Fibroblast of mammary gland (primary cell): ENCODE results near the gene PLA2G2C.
A peak's percentile ranks its signal among the peaks of the same experiment; 100 is the strongest.

ENCODE experiments used
- DNase-seq: peaks from one replicate; pipeline ENCODE4 v3.0.0-alpha.2; 2010; ENCODE audit warnings: low read depth
- H3K4me3 ChIP-seq: 2 replicates; pipeline ENCODE4 v1.5.1; 2011; ENCODE audit warnings: low read depth, mild to moderate bottlenecking, low read length, moderate library complexity; ENCODE audit not compliant: control insufficient read depth
- CTCF ChIP-seq: conservative IDR thresholded peaks from 2 replicates; pipeline ENCODE4 v1.5.1; 2011; ENCODE audit warnings: low read depth, low read length, inconsistent platforms; ENCODE audit not compliant: control insufficient read depth, insufficient read depth

The PLA2G2C gene

GRCh38 chr1:20180844-20181207, 5.5 kb downstream of the PLA2G2C start:
- no peak for DNase-seq
- no peak for TF ChIP-seq CTCF
- no peak overlapping the region for H3K4me3 ChIP-seq

GRCh38 chr1:20180129-20180843, 6.0 kb downstream of the PLA2G2C start:
- no peak overlapping the region for H3K4me3 ChIP-seq
- no peak for TF ChIP-seq CTCF
- no peak for DNase-seq

GRCh38 chr1:20179371-20180128, 6.8 kb downstream of the PLA2G2C start:
- no peak overlapping the region for H3K4me3 ChIP-seq
- no peak for DNase-seq
- no peak for TF ChIP-seq CTCF

GRCh38 chr1:20178634-20179370, 7.5 kb downstream of the PLA2G2C start:
- H3K4me3 ChIP-seq: no peak overlapping the region
- DNase-seq: no peak
- TF ChIP-seq CTCF: no peak

- peak; percentile 46 for DNase-seq
Measured at GRCh38 chr1:20174937-20175666, 11.2 kb downstream of the PLA2G2C start.

More at GRCh38 chr1:20174937-20175666, 11.2 kb downstream of the PLA2G2C start:
- TF ChIP-seq CTCF: no peak
- no peak overlapping the region for H3K4me3 ChIP-seq
